Measurements from ENCODE around the gene PRR11. TPM values are rescaled to one million over a fixed set of nuclear protein-coding genes. Genes with fewer than 3 reads are reported as not detected.
A peak's percentile ranks its signal among the peaks of the same experiment; 100 is the strongest.

PRR11 gene
- total and polyA plus RNA-seq, 2 experiments from 2014 or later: 5.9 to 15.0 TPM

DNA sequence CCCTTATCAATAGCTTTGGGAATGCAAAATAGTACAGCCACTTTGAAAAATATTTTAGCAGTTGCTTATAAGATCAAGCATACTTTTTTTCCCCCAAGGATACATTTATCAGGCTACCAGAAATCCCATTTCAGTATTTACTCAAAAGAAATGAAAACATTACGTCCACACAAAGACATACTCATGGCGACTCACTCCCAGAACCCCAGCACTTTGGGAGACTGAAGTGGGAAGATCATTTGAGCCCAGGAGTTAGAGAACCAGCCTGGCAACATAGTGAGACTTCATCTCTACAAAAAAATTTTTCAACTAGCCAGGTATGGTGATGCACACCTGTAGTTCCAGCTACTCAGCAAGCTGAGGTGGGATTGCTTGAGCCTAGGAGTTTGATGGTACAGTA, 6.5 kb upstream of the PRR11 start:
- H3K27me3 ChIP-seq (replicated peaks; ENCODE audit: insufficient read depth): no peaks in the 10 kb centered on the region
- in situ Hi-C loops (cut with MboI): no loop called here
- H3F3A ChIP-seq (ENCODE audit: insufficient read depth): peaks cover 13% of the 10 kb centered on the region
- no peaks in the 10 kb centered on the region for H3K9me2 ChIP-seq (ENCODE audit: insufficient read depth)
- H3K79me2 ChIP-seq (ENCODE audit: insufficient read depth): peaks cover 100% of the 10 kb centered on the region
- WGBS, 2 experiments (ENCODE audit: low coverage in 1 of 2, low lambda C conversion rate in 2 of 2, missing lambda C conversion rate in 2 of 2): 45 to 49% methylated on average over 2 of the region's 2 CpGs
- peak overlapping the region; percentile 53 for H3K4me2 ChIP-seq (ENCODE audit: unreplicated experiment)
- peak overlapping the region; percentile 46; the same call in 1 of the 2 replicates for H3K9ac ChIP-seq
- peaks cover 38% of the 10 kb centered on the region for H3K4me1 ChIP-seq (ENCODE audit: insufficient read depth)
- no peak overlapping the region for H2AFZ ChIP-seq
- peak overlapping the region; percentile 42 for H3K4me3 ChIP-seq
- TF ChIP-seq EZH2phosphoT487 (IDR thresholded peaks at IDR 0.05; ENCODE audit: insufficient read depth, low read depth) (no peak), EZH2 (IDR thresholded peaks at IDR 0.05; ENCODE audit: insufficient read depth, poor library complexity, severe bottlenecking) (no peak)
- peak; percentile 83 for DNase-seq
- H3K36me3 ChIP-seq (ENCODE audit: low read depth): no peaks in the 10 kb centered on the region
- no peaks in the 10 kb centered on the region for H4K20me1 ChIP-seq (ENCODE audit: insufficient read depth)
- H3K9me3 ChIP-seq (ENCODE audit: low read depth): no peaks in the 10 kb centered on the region
- H3K27ac ChIP-seq: peak overlapping the region; percentile 57

DNA sequence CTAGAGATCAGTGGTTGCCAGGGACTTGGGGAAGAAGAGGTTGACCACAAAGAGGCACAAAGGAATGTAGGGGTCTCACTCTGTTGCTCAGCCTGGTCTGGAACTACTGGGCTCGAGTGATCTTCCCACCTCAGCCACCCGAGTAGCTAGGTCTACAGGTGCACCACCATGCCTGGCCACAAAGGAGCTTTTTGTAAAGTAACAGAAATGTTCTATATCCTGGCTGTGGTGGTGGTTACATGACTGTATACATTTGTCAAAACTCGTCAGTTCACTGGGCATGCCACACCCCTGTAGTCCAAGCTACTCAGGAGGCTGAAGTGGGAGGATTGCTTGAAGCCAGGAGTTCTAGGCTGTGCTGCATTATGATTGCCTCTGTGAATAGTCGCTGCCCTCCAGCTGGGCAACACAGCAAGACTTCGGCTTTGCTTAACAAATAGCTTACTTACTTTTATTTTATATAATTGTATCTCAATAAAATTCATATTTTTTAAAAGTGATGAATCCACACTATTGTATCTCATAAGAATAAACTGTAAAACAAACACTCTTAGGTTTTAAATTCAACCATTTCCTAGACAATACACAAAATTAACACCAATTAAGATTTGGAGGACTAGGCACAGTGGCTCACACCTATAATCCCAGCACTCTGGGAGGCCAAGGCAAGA, 5.6 kb upstream of the PRR11 start:
- no peak for TF ChIP-seq EZH2 (IDR thresholded peaks at IDR 0.05; ENCODE audit: insufficient read depth, poor library complexity, severe bottlenecking)
- no peak for TF ChIP-seq EZH2phosphoT487 (IDR thresholded peaks at IDR 0.05; ENCODE audit: insufficient read depth, low read depth)
- Histone ChIP-seq H3F3A (ENCODE audit: insufficient read depth) (peaks cover 23% of the 10 kb centered on the region), H3K9me2 (ENCODE audit: insufficient read depth) (no peaks in the 10 kb centered on the region), H3K79me2 (ENCODE audit: insufficient read depth) (peaks cover 93% of the 10 kb centered on the region), H2AFZ (no peak overlapping the region), H3K4me3 (no peak overlapping the region), H3K4me2 (ENCODE audit: unreplicated experiment) (no peak overlapping the region), H3K27ac (no peak overlapping the region), H3K4me1 (ENCODE audit: insufficient read depth) (peaks cover 38% of the 10 kb centered on the region), H3K27me3 (replicated peaks; ENCODE audit: insufficient read depth) (no peaks in the 10 kb centered on the region), H3K9ac (no peak overlapping the region), H3K36me3 (ENCODE audit: low read depth) (no peaks in the 10 kb centered on the region), H3K9me3 (ENCODE audit: low read depth) (no peaks in the 10 kb centered on the region), H4K20me1 (ENCODE audit: insufficient read depth) (no peaks in the 10 kb centered on the region)
- in situ Hi-C loops (cut with MboI): no loop called here
- WGBS, 2 experiments (ENCODE audit: low coverage in 1 of 2, low lambda C conversion rate in 2 of 2, missing lambda C conversion rate in 2 of 2): 91 to 92% methylated on average over 5 of the region's 5 CpGs
- DNase-seq: no peak

- no peaks in the 10 kb centered on the region for H3K9me3 ChIP-seq (ENCODE audit: low read depth)
- DNase-seq: no peak
- H2AFZ ChIP-seq: no peak overlapping the region
- no peak overlapping the region for H3K4me3 ChIP-seq
- peaks cover 38% of the 10 kb centered on the region for H3K4me1 ChIP-seq (ENCODE audit: insufficient read depth)
- peaks cover 26% of the 10 kb centered on the region for H3F3A ChIP-seq (ENCODE audit: insufficient read depth)
- no peaks in the 10 kb centered on the region for H4K20me1 ChIP-seq (ENCODE audit: insufficient read depth)
- H3K4me2 ChIP-seq (ENCODE audit: unreplicated experiment): no peak overlapping the region
- no peak overlapping the region for H3K27ac ChIP-seq
- H3K9ac ChIP-seq: no peak overlapping the region
- H3K79me2 ChIP-seq (ENCODE audit: insufficient read depth): peaks cover 84% of the 10 kb centered on the region
- no peaks in the 10 kb centered on the region for H3K27me3 ChIP-seq (replicated peaks; ENCODE audit: insufficient read depth)
- TF ChIP-seq EZH2 (IDR thresholded peaks at IDR 0.05; ENCODE audit: insufficient read depth, poor library complexity, severe bottlenecking) (no peak), EZH2phosphoT487 (IDR thresholded peaks at IDR 0.05; ENCODE audit: insufficient read depth, low read depth) (no peak)
- in situ Hi-C loops (cut with MboI): no loop called here
- 79 to 84% methylated on average over 5 of the region's 5 CpGs for WGBS, 2 experiments (ENCODE audit: low coverage in 1 of 2, low lambda C conversion rate in 2 of 2, missing lambda C conversion rate in 2 of 2)
- H3K9me2 ChIP-seq (ENCODE audit: insufficient read depth): no peaks in the 10 kb centered on the region
- H3K36me3 ChIP-seq (ENCODE audit: low read depth): no peaks in the 10 kb centered on the region
Measured at GRCh38 chr17:59151006-59151405, 4.5 kb upstream of the PRR11 start.

DNA sequence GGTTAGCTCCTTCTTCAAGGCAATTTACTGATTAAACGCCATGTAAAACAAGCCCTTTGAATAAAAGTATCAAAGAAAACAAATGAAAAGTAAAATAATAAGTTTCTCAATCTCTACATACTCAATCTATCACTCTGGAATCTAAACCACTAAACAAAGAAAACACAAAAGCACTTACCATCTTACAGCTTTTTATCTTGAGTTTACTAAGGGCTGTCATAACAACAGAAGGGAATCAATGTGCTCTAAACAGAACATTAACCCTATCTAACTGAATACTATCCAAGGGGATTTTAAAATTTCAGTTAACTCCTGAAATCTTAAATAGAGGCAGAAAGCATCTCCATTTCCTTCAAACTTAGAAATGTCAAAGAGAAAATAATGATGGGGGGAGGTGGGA, 4.0 kb upstream of the PRR11 start:
- H2AFZ ChIP-seq: peak overlapping the region; percentile 43; the same call in 1 of the 2 replicates
- H3K36me3 ChIP-seq (ENCODE audit: low read depth): no peaks in the 10 kb centered on the region
- H3K4me1 ChIP-seq (ENCODE audit: insufficient read depth): peaks cover 38% of the 10 kb centered on the region
- no peaks in the 10 kb centered on the region for H3K9me2 ChIP-seq (ENCODE audit: insufficient read depth)
- in situ Hi-C loops (cut with MboI): no loop called here
- 96 to 100% methylated on average over 1 of the region's 1 CpG for WGBS, 2 experiments (ENCODE audit: low coverage in 1 of 2, low lambda C conversion rate in 2 of 2, missing lambda C conversion rate in 2 of 2)
- peaks cover 84% of the 10 kb centered on the region for H3K79me2 ChIP-seq (ENCODE audit: insufficient read depth)
- no peaks in the 10 kb centered on the region for H3K9me3 ChIP-seq (ENCODE audit: low read depth)
- no peaks in the 10 kb centered on the region for H3K27me3 ChIP-seq (replicated peaks; ENCODE audit: insufficient read depth)
- no peak overlapping the region for H3K4me3 ChIP-seq
- DNase-seq: no peak
- peak overlapping the region; percentile 89 for H3K9ac ChIP-seq
- peaks cover 27% of the 10 kb centered on the region for H3F3A ChIP-seq (ENCODE audit: insufficient read depth)
- H3K4me2 ChIP-seq (ENCODE audit: unreplicated experiment): peak overlapping the region; percentile 74
- no peak for TF ChIP-seq EZH2phosphoT487 (IDR thresholded peaks at IDR 0.05; ENCODE audit: insufficient read depth, low read depth)
- TF ChIP-seq EZH2 (IDR thresholded peaks at IDR 0.05; ENCODE audit: insufficient read depth, poor library complexity, severe bottlenecking): no peak
- H4K20me1 ChIP-seq (ENCODE audit: insufficient read depth): no peaks in the 10 kb centered on the region
- H3K27ac ChIP-seq: 0 out of 2 replicates have a peak overlapping the region, but pooled peaks have one; percentile 85
